Skin epidermis (tissue), 12 donors: ENCODE measurements around the gene VASH1.

ENCODE experiments used
- H3K27ac ChIP-seq, 21 experiments: fragments of 200-600 bp; sonication (generic) in 11 of 21; one replicate each; pipeline ENCODE4 v1.5.0; 2020; ENCODE audit warnings: mild to moderate bottlenecking in 3 of 21, inconsistent platforms in 2 of 21, moderate library complexity in 2 of 21
- H3K4me3 ChIP-seq, 7 experiments: fragments of 200-600 bp; sonication (generic) in 2 of 7; one replicate each; pipeline ENCODE4 v1.5.0; 2020; ENCODE audit warnings: inconsistent platforms in 2 of 7, mild to moderate bottlenecking in 2 of 7, moderate library complexity in 1 of 7

VASH1 gene

GRCh38 chr14:76736514-76736913 is 24.8 kb upstream of the VASH1 start:
- Histone ChIP-seq H3K27ac (no peak overlapping the region), H3K4me3 (no peak overlapping the region)

GRCh38 chr14:76741074-76741473 is 20.2 kb upstream of the VASH1 start:
- Histone ChIP-seq H3K4me3 (no peak overlapping the region), H3K27ac (no peak overlapping the region)

- H3K27ac ChIP-seq, result no peak overlapping the region
- no peak overlapping the region for H3K4me3 ChIP-seq
Observed at GRCh38 chr14:76742185-76742584, 19.1 kb upstream of the VASH1 start.

GRCh38 chr14:76742966-76743365 is 18.3 kb upstream of the VASH1 start:
- no peak overlapping the region for H3K4me3 ChIP-seq
- no peak overlapping the region for H3K27ac ChIP-seq

GRCh38 chr14:76752744-76753143 is 8.5 kb upstream of the VASH1 start:
- Histone ChIP-seq H3K4me3 (no peak overlapping the region), H3K27ac (no peak overlapping the region)

GRCh38 chr14:76753541-76754198 is 7.6 kb upstream of the VASH1 start:
- no peak overlapping the region for H3K27ac ChIP-seq
- no peak overlapping the region for H3K4me3 ChIP-seq

GRCh38 chr14:76754586-76754985 is 6.7 kb upstream of the VASH1 start:
- H3K27ac ChIP-seq, result no peak overlapping the region

GRCh38 chr14:76755610-76756370 is 5.5 kb upstream of the VASH1 start:
- Histone ChIP-seq H3K4me3 (no peak overlapping the region), H3K27ac (no peak overlapping the region)

More at GRCh38 chr14:76754586-76754985, 6.7 kb upstream of the VASH1 start:
- no peak overlapping the region for H3K4me3 ChIP-seq

GRCh38 chr14:76756371-76756750 is 4.9 kb upstream of the VASH1 start:
- Histone ChIP-seq H3K27ac (no peak overlapping the region), H3K4me3 (no peak overlapping the region)

GRCh38 chr14:76759589-76759988 is 1.7 kb upstream of the VASH1 start:
- H3K4me3 ChIP-seq, result no peak overlapping the region
- H3K27ac ChIP-seq, result no peak overlapping the region

GRCh38 chr14:76760331-76761135 is 735 bp upstream of the VASH1 start:
- H3K27ac ChIP-seq, result peak overlapping the region in 17 of 21 experiments; percentile 65 to 93 (median 83)

GRCh38 chr14:76761960-76762410 is 717 bp downstream of the VASH1 start:
- Histone ChIP-seq H3K27ac (peak overlapping the region in 20 of 21 experiments; percentile 60 to 93 (median 80)), H3K4me3 (peak overlapping the region; percentile 58 to 74 (median 62))

More at GRCh38 chr14:76760331-76761135, 735 bp upstream of the VASH1 start:
- H3K4me3 ChIP-seq, result peak overlapping the region; percentile 58 to 74 (median 62)

- H3K27ac ChIP-seq, result peak overlapping the region in 18 of 21 experiments; percentile 61 to 93 (median 82)
- H3K4me3 ChIP-seq, result peak overlapping the region; percentile 58 to 74 (median 62)
Observed at GRCh38 chr14:76762411-76763095, 1.3 kb downstream of the VASH1 start.

- H3K27ac ChIP-seq, result peak overlapping the region in 7 of 21 experiments; percentile 18 to 93 (median 84)
- peak overlapping the region in 6 of 7 experiments; percentile 58 to 74 (median 63) for H3K4me3 ChIP-seq
Observed at GRCh38 chr14:76763096-76764041, 2.1 kb downstream of the VASH1 start.

GRCh38 chr14:76765461-76765931 is 4.2 kb downstream of the VASH1 start:
- Histone ChIP-seq H3K27ac (no peak overlapping the region), H3K4me3 (no peak overlapping the region)

GRCh38 chr14:76767681-76768656 is 6.7 kb downstream of the VASH1 start:
- Histone ChIP-seq H3K4me3 (no peak overlapping the region), H3K27ac (peak overlapping the region in 18 of 21 experiments; percentile 23 to 85 (median 68))
